Cortex of kidney (tissue), 1 donor: ENCODE results near the gene ACTL8.
"Not testable (repeated sequence)": the region's sequence is repeated elsewhere in the genome, so short reads cannot be mapped to it uniquely, and the experiment has no call there.

Source experiments
- DNase-seq: peaks from one replicate; lab custom pipeline; 2025; lab: John Stamatoyannopoulos, UW

The ACTL8 gene

GRCh38 chr1:17735793-17736192, 19.3 kb upstream of the ACTL8 start:
- no peak for DNase-seq

DNA sequence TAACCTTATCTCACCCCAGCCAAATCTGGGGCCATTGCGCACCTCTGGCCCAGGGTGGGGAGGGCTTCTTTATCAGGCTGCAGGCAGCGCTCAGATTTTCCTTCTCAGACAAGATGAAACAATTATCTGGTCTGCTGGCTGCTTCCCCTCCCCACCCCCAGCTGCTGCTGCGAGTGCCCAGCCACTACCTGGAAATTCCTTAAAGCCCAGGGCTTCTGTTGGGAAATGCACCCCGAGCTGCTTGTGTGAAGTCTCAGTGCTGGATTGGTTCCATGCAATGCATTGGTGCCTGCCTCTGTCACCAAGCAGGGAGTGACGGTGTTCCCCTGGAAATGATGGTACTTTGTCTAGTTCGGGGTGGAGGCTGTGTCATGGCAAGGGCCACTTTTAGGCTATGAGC, 18.5 kb upstream of the ACTL8 start:
- no peak for DNase-seq

- no peak for DNase-seq
Measured at GRCh38 chr1:17739050-17739449, 16.1 kb upstream of the ACTL8 start.

GRCh38 chr1:17741052-17741451, 14.1 kb upstream of the ACTL8 start:
- no peak for DNase-seq

GRCh38 chr1:17742583-17742982, 12.6 kb upstream of the ACTL8 start:
- no peak for DNase-seq

DNA sequence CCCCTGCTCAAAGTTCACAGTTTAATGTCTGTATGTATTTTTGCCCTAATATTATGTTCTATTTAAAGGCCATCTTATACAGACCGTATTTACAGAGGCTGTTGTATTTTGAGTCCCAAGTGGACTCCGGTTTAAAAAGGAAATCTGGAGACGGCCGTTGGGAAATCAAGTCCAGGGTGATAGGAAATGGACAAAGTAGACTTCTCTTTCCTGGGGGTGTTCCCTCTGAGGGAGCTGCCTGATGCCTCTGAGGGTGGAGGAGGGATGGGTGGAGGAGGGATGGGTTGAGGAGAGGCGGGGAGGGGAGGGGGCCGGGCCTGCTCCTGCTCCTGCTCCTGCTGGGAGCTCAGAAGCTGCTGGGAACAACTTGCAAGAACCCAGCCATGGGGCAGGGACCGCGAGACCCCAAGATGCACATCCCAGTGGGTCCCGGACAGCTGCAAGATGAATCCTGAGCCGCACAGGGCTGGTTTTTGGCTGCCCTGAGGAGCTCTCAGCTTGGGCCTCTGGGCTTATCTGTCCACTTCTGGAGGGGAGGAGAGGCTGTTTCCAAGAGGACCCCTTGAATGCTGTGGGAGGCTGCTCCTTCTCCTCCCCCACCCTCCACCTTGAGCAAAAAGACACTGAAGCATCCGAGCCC, 12.0 kb upstream of the ACTL8 start:
- DNase-seq = no peak

GRCh38 chr1:17743925-17744324, 11.2 kb upstream of the ACTL8 start:
- no peak for DNase-seq

DNA sequence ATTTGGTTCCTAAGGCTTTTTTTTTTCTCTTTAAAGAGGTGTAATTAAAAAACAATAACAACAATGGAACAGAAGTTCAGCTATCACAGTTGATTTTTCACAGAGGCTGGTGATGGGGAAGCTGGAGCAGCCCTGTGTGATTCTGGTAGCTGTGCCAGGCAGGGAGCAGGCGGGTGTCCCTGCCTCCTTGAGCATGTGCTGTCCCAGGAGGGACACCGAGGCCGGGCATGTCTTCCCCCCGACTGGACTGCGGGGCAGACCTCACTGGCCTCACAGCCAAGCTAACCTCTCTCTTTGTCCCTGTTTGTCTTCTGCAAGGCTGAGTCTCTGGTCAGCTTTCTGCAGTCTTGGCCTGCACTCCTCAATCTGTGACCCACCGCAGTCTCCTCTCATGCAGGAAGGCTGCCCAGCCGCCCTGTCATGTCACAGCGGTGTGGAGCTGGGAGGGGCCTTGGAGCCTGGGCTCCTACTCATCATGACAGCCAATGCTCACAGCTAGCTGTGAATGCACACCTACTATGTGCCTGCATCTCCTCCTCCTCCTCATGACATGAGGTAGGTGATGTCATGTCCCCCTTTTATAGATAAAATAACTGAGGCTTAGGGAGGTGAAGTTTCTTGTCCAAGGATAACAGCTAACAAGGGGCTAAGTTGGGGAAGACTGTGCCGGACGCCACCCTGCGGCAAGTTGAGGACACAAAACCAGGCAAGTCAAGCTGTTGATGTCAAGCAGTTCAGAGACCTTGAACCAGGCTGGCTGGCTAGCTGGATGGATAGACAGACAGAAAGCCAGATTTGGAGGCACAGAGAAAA, 10.3 kb upstream of the ACTL8 start:
- no peak for DNase-seq

- no peak for DNase-seq
Measured at GRCh38 chr1:17745479-17745955, 9.6 kb upstream of the ACTL8 start.

DNA sequence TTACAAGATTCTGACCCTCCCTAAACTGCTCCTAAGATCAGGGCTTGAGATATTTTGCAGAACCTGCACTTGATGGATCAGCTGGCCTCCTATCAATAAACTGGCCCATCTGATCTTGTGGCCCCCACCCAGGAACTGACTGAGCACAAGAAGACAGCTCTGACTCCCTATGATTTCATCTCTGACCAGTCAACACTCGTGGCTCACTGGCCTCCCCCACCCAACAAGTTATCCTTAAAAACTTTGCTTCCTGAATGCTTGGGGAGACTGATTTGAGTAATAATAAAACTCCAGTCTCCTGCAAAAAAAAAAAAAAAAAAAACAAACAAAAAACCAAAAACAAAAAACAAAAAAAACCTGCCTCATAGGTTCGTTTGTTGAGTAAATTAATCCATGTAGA, 8.9 kb upstream of the ACTL8 start:
- DNase-seq = not testable (repeated sequence)

GRCh38 chr1:17746920-17747319, 8.2 kb upstream of the ACTL8 start:
- DNase-seq = no peak

GRCh38 chr1:17750333-17750732, 4.8 kb upstream of the ACTL8 start:
- no peak for DNase-seq

DNA sequence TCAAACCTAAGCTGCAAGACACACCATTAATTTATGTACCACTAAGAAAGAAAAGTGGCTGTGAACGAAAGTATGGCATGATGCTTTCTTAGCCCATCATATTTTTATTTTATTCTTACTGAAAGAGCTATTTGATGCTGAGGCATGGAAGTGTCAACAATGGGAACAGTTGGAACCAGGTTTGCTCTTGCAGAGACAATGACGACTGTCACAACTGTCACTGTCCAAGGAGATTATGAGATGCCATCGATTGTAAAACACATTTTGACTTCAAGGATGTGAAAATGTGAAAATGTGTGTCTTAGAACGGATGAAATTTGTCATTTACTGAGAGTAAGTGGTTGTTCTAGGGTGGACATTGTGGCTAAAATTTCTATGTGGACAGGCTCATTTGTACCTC, 2.8 kb upstream of the ACTL8 start:
- DNase-seq = no peak

DNA sequence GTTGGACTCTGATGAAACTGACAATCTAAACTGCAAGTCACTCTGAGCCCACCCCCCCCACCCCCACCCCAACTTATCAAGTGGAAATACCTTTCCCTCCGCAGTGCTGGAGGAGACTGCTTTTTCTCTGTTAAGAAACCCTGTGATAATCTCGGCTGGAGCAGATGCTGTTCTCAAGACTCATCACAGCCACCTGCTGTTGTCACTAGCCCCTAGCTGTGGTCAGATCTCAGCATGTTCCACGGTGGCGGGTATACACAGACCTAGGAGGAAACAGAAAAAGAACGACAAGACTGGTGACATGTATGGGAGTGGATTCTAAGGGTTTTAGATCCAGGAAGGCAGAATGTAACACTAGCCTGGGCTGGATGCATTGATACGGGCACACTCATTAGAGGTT, 2.3 kb downstream of the ACTL8 start:
- DNase-seq = no peak

GRCh38 chr1:17759114-17759513, 4.0 kb downstream of the ACTL8 start:
- DNase-seq = no peak

DNA sequence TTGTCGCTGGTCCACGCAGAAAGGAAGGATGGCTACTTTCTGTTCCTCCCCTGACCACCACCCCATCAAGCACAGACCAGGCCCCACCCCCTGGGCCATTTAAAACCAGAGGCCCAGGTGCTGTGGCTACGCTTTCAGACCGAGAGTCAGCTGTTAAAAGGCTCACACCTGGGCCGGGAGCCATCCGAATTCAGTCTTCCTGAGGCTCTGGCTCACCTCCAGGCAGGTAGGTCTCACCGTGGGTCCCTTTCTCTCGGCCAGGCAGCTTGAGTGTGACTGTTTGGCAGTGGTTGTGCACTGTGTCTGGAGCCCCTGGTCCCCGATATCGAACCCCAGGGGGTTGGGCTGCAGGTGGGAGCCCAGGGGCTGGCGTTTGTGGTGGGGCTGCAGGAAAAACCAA, 7.2 kb downstream of the ACTL8 start:
- no peak for DNase-seq

DNA sequence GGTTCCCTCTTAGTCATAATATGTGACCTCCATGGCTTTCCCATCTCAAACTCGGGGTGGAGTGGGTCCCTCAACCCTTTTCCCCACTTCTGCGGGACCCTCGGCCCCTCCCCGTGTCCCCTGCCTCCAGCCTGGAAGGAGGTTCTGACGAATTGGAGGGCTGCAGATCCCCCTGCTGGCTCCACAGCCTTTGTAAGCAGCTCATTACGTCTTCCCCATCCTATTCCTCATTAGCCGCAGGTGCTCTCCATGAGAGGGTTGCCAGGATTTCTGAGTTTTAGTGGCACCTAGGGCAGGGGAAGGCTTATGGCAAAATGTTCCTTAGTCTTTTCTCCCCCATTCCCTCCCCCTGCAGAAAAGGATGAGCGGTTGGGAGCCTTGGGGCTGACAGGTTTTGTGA, 8.3 kb downstream of the ACTL8 start:
- no peak for DNase-seq

DNA sequence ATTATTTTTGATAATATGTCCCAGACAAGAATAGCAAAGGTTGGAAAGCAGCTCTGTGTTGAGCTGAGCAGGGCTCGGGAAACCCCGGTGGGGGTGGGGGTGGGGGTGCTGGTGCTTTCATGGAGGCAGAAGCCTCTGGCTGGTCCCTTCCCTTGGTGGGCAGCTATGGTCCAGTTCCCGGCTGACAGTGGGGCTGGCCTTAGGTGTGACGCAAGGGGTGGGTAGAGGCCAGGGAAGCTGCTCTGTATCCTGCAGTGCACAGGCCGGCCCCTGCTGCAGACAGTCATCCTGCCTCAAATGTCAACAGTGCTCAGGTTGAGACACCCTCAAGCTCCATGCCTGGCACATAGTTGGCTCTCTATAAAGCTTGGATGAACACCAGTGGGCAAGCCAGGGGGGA, 8.9 kb downstream of the ACTL8 start:
- no peak for DNase-seq

DNA sequence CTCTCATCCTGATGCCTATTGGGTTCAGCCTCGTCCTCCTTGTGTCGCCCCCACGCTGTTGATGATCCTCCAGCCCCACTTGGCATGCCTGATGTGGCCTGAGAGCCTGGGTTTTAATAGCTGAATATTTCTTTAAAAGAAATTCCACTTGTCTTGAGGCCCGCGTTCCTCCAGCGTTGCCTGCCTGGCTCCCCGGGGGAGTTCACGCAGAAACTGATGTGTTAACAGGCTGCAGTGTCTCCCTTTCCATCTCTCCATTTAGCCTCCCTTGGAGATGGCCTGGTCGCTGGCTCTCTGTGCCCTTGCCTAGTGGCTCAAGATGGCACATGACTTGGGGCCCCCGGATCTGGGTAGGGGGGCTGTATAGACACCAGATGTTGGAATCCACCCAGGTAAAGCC, 9.5 kb downstream of the ACTL8 start:
- DNase-seq = no peak

GRCh38 chr1:17765444-17766411, 10.6 kb downstream of the ACTL8 start:
- DNase-seq = no peak

GRCh38 chr1:17768651-17769241, 13.6 kb downstream of the ACTL8 start:
- no peak for DNase-seq

GRCh38 chr1:17770983-17771382, 15.8 kb downstream of the ACTL8 start:
- no peak for DNase-seq
